Measurements from ENCODE around the gene KIF5A.

GRCh38 chr12:57574795-57575194 lies 25.0 kb downstream of the KIF5A start:
- TF ChIP-seq PATZ1 (CRISPR knock-in tag; IDR thresholded peaks at IDR 0.05; ENCODE audit: borderline replicate concordance), result no peak
- TF ChIP-seq SNAI2 (CRISPR knock-in tag; IDR thresholded peaks at IDR 0.05), result no peak
- no peak for TF ChIP-seq CREB5 (CRISPR knock-in tag; IDR thresholded peaks at IDR 0.05; ENCODE audit: low read depth)
- TF ChIP-seq ZNF8 (CRISPR knock-in tag; IDR thresholded peaks at IDR 0.05), result no peak
- no peak for TF ChIP-seq ARNTL (CRISPR knock-in tag; IDR thresholded peaks at IDR 0.05; ENCODE audit: borderline replicate concordance, low read depth)
- TF ChIP-seq ISL1 (CRISPR knock-in tag; IDR thresholded peaks at IDR 0.05), result no peak
- no peak for TF ChIP-seq POU6F1 (CRISPR knock-in tag; IDR thresholded peaks at IDR 0.05; ENCODE audit: borderline replicate concordance, low read depth)

Measured in SK-N-SH treated with all-trans-retinoic acid at 6 μM for 48 hours (cell line).